PC-9 (cell line): Measurements from ENCODE around the gene RNF212.

Experiments used
- CTCF ChIP-seq: fragments of 200-600 bp; sonication (generic); conservative IDR thresholded peaks from 2 replicates; pipeline ENCODE4 v1.6.1; 2017; ENCODE audit warnings: mixed run types, antibody characterized with exemption, mild to moderate bottlenecking, moderate library complexity
- EZH2 ChIP-seq: fragments of 200-600 bp; sonication (generic); IDR thresholded peaks from 2 replicates; pipeline ENCODE4 v1.8.0; 2017; ENCODE audit warnings: antibody characterized with exemption, low read depth

- TF ChIP-seq CTCF (no peak), EZH2 (no peak)
Measured at GRCh38 chr4:1112821-1113182, 562 bp downstream of the RNF212 start.
